Measurements from ENCODE around the gene AK5.

The AK5 gene

GRCh38 chr1:77279929-77280328, 1.9 kb upstream of the AK5 start:
- Histone ChIP-seq H4K20me1 (ENCODE audit: low read depth, low read length) (no peaks in the 10 kb centered on the region), H3K9ac (ENCODE audit: low read length) (no peak overlapping the region), H3K4me3 (ENCODE audit: insufficient read depth, low read length, poor library complexity, severe bottlenecking) (no peak overlapping the region), H3F3A (ENCODE audit: insufficient read depth) (0 out of 2 replicates have a peak, but pooled peaks cover 3% of the 10 kb centered on the region), H3K27ac (ENCODE audit: low read depth, low read length) (no peak overlapping the region), H3K79me2 (ENCODE audit: insufficient read depth, low read length) (no peaks in the 10 kb centered on the region), H3K9me3 (ENCODE audit: insufficient read depth, low read length) (no peaks in the 10 kb centered on the region), H3K4me2 (ENCODE audit: low read depth, low read length, poor library complexity, severe bottlenecking) (no peak overlapping the region), H3K9me2 (replicated peaks; ENCODE audit: insufficient read depth, low read length) (no peaks in the 10 kb centered on the region), H3K36me3 (ENCODE audit: low read length) (no peaks in the 10 kb centered on the region), H2AFZ (ENCODE audit: low read depth, low read length, severe bottlenecking) (no peak overlapping the region), H3K27me3 (ENCODE audit: low read length) (no peaks in the 10 kb centered on the region)
- TF ChIP-seq CTCF (IDR thresholded peaks at IDR 0.05; ENCODE audit: insufficient read depth, low read length, poor library complexity, severe bottlenecking) (no peak), EZH2phosphoT487 (conservative IDR thresholded peaks at IDR 0.05; ENCODE audit: low read length) (no peak)

DNA sequence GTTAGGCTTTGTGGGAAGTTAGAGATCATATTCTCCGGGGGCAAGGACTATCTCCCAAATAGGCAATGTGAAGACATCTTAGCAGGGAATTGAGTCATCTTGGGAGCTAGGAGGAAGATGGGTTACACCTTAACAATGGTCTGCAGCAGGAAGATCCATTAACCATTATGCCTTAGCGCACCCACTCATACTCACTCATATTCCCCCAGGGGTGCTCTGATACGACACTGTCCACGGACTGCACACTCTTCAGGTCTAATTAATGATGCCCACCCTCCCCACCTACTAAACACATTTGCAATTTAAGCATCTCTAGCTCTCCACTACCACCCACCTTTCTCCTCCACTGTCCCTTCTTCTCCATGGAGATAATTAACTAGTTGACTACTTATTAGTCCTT, 857 bp upstream of the AK5 start:
- Histone ChIP-seq H3K27ac (ENCODE audit: low read depth, low read length) (no peak overlapping the region), H3K4me3 (ENCODE audit: insufficient read depth, low read length, poor library complexity, severe bottlenecking) (no peak overlapping the region)

GRCh38 chr1:77282187-77282865, 507 bp downstream of the AK5 start:
- Histone ChIP-seq H3K27me3 (ENCODE audit: low read length) (no peaks in the 10 kb centered on the region), H3K79me2 (ENCODE audit: insufficient read depth, low read length) (no peaks in the 10 kb centered on the region), H3K36me3 (ENCODE audit: low read length) (no peaks in the 10 kb centered on the region), H4K20me1 (ENCODE audit: low read depth, low read length) (no peaks in the 10 kb centered on the region), H3K4me3 (ENCODE audit: insufficient read depth, low read length, poor library complexity, severe bottlenecking) (peak overlapping the region; percentile 47), H3F3A (ENCODE audit: insufficient read depth) (0 out of 2 replicates have a peak, but pooled peaks cover 3% of the 10 kb centered on the region), H2AFZ (ENCODE audit: low read depth, low read length, severe bottlenecking) (peak overlapping the region; percentile 22), H3K9ac (ENCODE audit: low read length) (peak overlapping the region; percentile 36; the same call in 1 of the 2 replicates), H3K4me2 (ENCODE audit: low read depth, low read length, poor library complexity, severe bottlenecking) (peak overlapping the region; percentile 52), H3K9me2 (replicated peaks; ENCODE audit: insufficient read depth, low read length) (no peaks in the 10 kb centered on the region), H3K27ac (ENCODE audit: low read depth, low read length) (no peak overlapping the region), H3K9me3 (ENCODE audit: insufficient read depth, low read length) (no peaks in the 10 kb centered on the region)
- TF ChIP-seq EZH2phosphoT487 (conservative IDR thresholded peaks at IDR 0.05; ENCODE audit: low read length) = no peak
- TF ChIP-seq CTCF (IDR thresholded peaks at IDR 0.05; ENCODE audit: insufficient read depth, low read length, poor library complexity, severe bottlenecking) = no peak

More for the DNA sequence above, 857 bp upstream of the AK5 start:
- peak overlapping the region; percentile 52 for H3K4me2 ChIP-seq (ENCODE audit: low read depth, low read length, poor library complexity, severe bottlenecking)
- H3F3A ChIP-seq (ENCODE audit: insufficient read depth) = 0 out of 2 replicates have a peak, but pooled peaks cover 3% of the 10 kb centered on the region
- no peak overlapping the region for H2AFZ ChIP-seq (ENCODE audit: low read depth, low read length, severe bottlenecking)
- H3K79me2 ChIP-seq (ENCODE audit: insufficient read depth, low read length) = no peaks in the 10 kb centered on the region
- no peaks in the 10 kb centered on the region for H4K20me1 ChIP-seq (ENCODE audit: low read depth, low read length)
- H3K9me2 ChIP-seq (replicated peaks; ENCODE audit: insufficient read depth, low read length) = no peaks in the 10 kb centered on the region
- no peaks in the 10 kb centered on the region for H3K36me3 ChIP-seq (ENCODE audit: low read length)
- no peaks in the 10 kb centered on the region for H3K9me3 ChIP-seq (ENCODE audit: insufficient read depth, low read length)
- no peaks in the 10 kb centered on the region for H3K27me3 ChIP-seq (ENCODE audit: low read length)
- H3K9ac ChIP-seq (ENCODE audit: low read length) = no peak overlapping the region
- TF ChIP-seq CTCF (IDR thresholded peaks at IDR 0.05; ENCODE audit: insufficient read depth, low read length, poor library complexity, severe bottlenecking) (no peak), EZH2phosphoT487 (conservative IDR thresholded peaks at IDR 0.05; ENCODE audit: low read length) (no peak)
